GM12864 (cell line): Measurements from ENCODE around the gene GDPD5.
A peak's percentile ranks its signal among the peaks of the same experiment; 100 is the strongest.

Source experiments
- DNase-seq: peaks from one replicate; pipeline ENCODE4 v3.0.0-alpha.2; 2011; ENCODE audit warnings: low read depth
- H3K4me3 ChIP-seq: 2 replicates; pipeline ENCODE4 v1.5.1; 2011; ENCODE audit warnings: mild to moderate bottlenecking, low read depth, low read length, control low read depth
- CTCF ChIP-seq: IDR thresholded peaks from 2 replicates; pipeline ENCODE4 v1.5.1; 2011; ENCODE audit warnings: low read depth, mild to moderate bottlenecking, moderate library complexity, low read length, control low read depth, inconsistent platforms; ENCODE audit errors: missing control alignments

The GDPD5 gene

GRCh38 chr11:75527130-75527529 is 1.4 kb upstream of the GDPD5 start:
- TF ChIP-seq CTCF, result no peak
- H3K4me3 ChIP-seq, result no peak overlapping the region
- DNase-seq, result no peak

GRCh38 chr11:75526192-75526541 is 426 bp upstream of the GDPD5 start:
- no peak for DNase-seq
- no peak for TF ChIP-seq CTCF
- peak overlapping the region; percentile 90 for H3K4me3 ChIP-seq

DNA sequence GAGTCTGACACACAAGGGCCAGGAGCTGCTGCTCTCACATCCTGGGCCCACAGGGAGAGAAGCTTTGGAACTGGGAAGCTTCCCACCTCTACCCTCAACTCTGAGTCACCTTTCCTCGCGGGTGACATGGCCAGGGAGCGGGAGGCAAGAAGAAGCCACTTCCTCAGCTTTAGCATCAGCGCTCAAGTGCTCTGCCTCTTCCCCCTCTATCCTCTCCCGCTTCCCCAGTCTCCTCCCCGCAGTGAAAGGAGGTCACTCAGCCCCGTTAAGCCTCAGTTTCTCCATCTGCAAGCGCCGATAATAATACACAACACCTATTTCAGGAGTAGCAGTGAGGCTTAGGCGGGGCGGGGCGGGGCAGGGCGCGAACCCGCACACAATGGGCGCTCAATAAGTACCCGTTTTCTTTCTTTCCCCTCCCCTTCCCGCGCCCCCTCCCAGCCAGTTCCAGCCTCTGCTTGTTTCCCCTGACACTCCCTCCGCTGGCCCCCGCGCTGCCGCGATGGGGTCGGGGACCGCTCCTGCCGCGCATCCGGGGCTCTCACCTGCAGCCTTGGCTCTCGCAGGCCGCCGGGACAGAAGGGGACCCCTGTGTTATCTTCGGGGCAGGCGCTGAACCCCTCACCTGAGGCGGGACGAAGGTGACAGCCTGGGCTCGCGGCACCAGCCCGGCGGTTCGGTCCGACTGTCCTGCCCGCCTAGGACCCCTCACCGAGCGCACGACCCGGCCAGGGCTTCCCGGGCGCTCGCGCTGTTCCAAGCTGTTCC is 892 bp downstream of the GDPD5 start:
- H3K4me3 ChIP-seq, result peak overlapping the region; percentile 90
- TF ChIP-seq CTCF, result no peak
- DNase-seq, result no peak

- H3K4me3 ChIP-seq, result peak overlapping the region; percentile 90
- no peak for DNase-seq
- no peak for TF ChIP-seq CTCF
These were observed 1.7 kb downstream of the GDPD5 start for GRCh38 chr11:75523811-75524664.

DNA sequence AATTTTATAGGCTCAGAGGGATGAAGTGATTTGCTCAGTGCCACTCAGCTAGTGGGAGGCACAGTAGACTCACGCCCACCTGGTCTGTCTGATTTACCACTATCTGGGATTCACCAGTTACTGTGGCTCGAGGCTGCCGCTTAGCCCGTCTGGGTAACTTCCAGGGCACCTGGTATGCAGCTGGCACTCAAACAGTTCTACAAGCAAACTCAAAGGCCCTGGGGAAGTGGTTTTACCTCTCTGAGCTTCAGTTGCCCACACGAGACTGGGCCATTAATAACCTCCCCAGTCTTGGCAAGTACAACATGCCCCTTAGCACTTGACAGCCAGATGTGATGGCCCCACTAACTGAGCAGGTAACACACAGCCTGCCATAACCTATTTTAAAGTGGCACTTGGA is 2.6 kb downstream of the GDPD5 start:
- no peak for DNase-seq
- TF ChIP-seq CTCF, result no peak
- peak overlapping the region; percentile 6; the same call in 1 of the 2 replicates for H3K4me3 ChIP-seq

DNA sequence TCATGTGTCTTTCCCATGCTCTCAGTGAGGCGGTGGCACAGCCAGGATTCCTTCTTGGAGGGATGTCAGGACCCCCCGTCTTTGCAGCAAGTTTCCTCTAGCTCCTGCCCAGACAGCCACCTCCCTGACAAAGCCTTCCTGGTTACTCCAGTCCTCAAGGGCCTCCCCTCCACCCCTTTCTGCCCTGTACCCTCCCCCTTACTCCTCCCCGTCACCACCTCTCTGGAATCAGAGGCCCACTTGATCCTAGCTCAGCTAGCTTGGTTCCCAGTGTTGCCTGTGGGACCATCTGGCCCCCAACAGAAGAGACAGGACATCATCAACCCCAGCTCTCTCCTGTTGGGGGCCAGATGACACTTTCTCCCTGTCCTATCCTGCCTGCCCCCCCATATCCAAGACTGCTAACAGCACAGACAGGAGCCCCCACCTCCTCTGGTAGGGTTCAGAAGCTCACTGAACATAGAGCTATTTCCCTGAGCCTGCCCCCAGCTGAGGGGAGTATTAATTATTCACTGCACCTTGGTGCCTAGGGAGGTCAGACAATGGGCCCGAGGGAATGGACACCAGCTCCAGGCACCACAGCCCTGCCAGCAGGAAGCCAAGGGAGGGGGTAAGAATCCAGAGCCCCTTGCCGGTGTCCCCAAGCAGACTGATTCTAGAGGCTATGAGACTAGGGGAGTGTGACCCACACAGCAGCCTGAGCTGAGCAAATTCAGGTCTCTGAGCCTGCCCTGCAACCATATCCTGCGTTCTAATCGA is 3.3 kb downstream of the GDPD5 start:
- no peak overlapping the region for H3K4me3 ChIP-seq
- no peak for DNase-seq
- no peak for TF ChIP-seq CTCF
